GM18873 (cell line): ENCODE data around the gene PAK3.

Source experiments
- ATAC-seq: cut with Tn5 transposase; IDR thresholded peaks from one replicate; pipeline ENCODE4 v1.9.1; 2021; ENCODE audit warnings: mild to moderate bottlenecking, moderate library complexity, moderate number of reproducible peaks; ENCODE audit not compliant: unreplicated experiment, low FRiP score

Gene PAK3

GRCh38 chrX:111129921-111130320 is 33.9 kb downstream of the PAK3 start:
- ATAC-seq = no peak

DNA sequence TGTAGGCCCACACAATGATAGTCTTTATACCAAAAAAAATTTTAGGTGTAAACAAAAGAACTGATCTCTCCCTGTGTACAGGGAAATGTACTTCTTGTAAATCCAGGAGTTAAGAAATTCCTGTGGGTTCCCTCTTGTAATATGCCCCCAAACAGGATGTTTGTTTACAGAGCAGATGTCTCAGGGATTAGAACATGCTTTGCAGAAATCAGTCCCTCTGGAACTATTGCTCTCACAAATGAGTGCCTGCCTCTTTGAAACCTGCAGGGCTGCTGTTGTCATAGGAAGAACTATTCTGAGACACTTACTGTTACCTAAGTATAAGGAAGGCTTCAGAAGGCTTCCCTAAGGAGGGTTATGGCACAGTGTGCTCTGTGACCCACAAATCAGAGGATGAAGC is 35.6 kb downstream of the PAK3 start:
- ATAC-seq = no peak

- no peak for ATAC-seq
Observed at GRCh38 chrX:111133389-111133788, 37.4 kb downstream of the PAK3 start.

GRCh38 chrX:111145878-111146277 is 49.9 kb downstream of the PAK3 start:
- no peak for ATAC-seq

DNA sequence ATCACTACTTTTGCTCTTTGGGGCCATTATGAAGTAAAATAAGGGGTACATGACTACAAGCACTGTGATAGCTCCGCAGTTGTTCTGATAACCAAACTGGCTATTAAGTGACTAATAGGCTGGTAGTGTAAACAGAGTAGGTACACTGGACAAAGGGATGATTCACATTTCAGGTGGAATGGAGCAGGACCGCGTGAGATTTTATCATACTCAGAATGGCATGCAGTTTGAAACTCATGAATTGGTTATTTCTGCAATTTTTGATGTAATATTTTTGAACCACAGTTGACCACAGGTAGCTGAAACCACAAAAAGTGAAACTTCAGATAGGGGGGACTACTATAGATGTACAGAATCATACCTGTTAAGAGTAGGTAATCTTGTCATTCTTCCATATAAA is 55.8 kb downstream of the PAK3 start:
- no peak for ATAC-seq

- no peak for ATAC-seq
Observed at GRCh38 chrX:111159232-111159631, 63.2 kb downstream of the PAK3 start.

DNA sequence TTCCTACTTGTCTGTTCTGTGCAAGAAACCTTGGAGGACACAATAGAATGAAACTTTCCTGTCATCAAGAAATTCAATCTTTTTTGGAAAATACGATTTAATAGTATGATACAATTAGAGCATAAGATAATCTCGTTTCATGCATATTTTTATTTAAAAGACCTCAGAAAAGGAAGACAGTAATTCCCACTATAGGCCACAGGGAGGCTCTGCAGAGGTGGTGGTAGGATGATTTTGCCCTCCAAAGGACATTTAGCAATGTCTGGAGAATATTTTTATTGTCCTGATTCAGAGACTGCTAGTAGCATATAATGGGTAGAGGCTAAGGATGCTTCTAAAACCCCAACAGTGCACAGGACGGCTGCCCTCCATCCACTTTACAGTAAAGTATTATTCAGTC is 68.7 kb downstream of the PAK3 start:
- ATAC-seq = no peak

DNA sequence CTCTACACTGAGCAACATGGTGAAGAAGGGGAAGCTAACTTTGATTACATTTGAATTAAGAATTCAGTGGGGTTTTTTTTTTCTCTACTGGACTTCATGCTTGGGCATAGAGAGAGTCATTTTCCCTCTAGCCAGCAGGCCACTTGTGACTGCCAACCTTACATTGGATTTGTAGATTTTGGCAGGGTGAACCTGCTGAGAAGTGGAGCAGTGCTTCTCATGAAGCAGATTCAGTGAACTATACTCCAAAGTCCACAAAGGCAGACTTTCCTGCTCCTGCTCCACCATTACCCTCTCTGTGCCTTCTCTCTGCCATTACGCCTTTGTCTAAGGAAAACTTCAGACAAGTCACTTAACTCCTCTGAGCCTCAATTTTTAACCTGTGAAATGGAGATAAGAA is 69.9 kb downstream of the PAK3 start:
- ATAC-seq = no peak

DNA sequence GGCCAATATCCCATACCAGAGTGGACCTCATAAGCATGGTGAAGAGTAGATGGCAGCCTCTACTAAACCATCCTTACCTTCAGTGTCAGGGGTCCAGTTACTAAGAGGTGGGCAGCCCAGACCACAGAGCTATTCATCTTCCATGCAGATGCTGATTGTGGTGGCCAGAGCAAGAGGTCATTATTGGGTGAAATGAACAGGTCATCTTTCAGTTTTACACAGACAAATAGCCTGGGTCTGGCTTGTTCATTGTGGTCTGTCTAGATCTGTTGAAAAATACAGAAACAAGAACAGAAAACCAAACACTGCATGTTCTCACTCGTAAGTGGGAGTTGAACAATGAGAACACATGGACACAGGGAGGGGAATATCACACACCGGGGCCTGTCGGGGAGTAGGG is 71.3 kb downstream of the PAK3 start:
- ATAC-seq = no peak

- ATAC-seq = no peak
Observed at GRCh38 chrX:111168314-111168713, 72.3 kb downstream of the PAK3 start.

- no peak for ATAC-seq
Observed at GRCh38 chrX:111169141-111169540, 73.2 kb downstream of the PAK3 start.

DNA sequence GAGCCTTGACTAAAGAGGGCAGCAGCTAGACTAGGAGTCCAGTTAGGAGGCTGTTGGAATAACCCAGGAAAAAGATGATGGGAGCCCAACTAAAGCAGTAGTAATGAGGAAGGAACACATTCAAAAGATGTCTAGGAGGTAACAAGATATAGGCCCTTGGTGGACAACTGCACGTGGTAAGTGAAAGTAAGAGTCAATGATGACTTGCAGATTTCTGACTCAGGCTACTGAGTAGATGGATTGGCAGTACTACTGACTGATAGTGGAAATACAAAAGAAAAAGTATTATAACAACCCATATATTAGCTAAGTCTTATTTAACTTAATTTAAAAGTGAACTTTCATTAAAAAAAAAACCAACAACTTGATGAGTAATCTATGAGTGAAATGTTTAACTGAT is 74.0 kb downstream of the PAK3 start:
- no peak for ATAC-seq

GRCh38 chrX:111180750-111181240 is 84.8 kb downstream of the PAK3 start:
- no peak for ATAC-seq

DNA sequence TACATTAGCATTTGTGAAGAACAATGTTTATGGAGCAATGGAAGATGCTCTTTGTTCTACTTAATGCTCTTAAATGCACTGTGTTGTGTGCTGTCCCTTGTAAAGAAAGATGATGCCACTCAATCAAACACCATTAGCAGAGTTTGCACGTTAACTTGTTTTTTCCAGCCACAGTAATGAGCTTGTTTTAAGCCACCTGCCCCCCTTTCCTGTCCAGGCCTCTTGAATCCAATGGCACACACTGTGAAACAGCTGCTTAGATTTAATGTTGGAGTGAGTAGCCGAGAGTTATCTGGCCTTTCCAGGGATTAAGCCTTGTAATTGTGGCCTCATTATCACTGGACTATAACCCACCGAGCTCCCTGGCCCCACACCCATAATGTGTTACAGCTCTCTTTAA is 86.0 kb downstream of the PAK3 start:
- ATAC-seq = no peak

- no peak for ATAC-seq
Observed at GRCh38 chrX:111182997-111183396, 87.0 kb downstream of the PAK3 start.

- ATAC-seq = no peak
Observed at GRCh38 chrX:111191598-111191997, 95.6 kb downstream of the PAK3 start.

DNA sequence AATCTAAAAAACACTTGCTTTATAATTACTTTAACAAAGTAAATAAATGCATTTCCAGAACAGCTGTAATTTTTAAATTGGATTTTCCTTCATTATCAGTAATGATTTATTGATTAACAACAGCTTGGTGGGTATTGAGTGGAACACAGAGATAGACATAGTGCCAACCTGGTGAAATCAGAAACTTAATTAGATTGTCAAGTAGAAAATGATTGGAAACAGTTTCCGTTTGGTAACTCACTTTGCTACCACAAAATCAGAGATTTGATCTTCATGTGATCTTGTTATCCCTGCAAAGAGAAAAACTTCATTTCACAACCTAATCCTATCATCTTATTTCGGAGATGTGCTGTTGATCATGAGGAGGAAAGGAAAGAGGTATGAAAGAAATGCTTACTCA is 103.5 kb downstream of the PAK3 start:
- no peak for ATAC-seq

DNA sequence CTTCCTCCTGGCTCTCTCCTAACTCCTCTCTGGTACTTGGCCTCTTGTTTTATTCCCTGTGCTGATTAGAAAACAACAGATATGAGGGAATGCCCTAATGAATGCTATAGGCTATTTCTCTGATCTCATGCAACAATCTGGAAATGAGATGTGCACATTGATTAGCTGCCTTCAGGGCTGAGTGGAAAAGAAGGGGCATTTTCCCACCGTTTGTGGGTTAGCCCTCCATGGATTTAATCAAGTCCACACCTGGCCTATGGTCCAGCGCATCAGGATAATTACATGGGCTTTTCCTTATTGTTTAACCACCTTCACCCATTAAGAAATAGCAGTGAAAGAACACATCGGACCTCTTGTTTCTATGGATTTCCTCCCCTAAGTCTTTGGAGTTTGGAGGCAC is 104.3 kb downstream of the PAK3 start:
- no peak for ATAC-seq

- ATAC-seq = no peak
Observed at GRCh38 chrX:111207851-111208250, 111.9 kb downstream of the PAK3 start.

DNA sequence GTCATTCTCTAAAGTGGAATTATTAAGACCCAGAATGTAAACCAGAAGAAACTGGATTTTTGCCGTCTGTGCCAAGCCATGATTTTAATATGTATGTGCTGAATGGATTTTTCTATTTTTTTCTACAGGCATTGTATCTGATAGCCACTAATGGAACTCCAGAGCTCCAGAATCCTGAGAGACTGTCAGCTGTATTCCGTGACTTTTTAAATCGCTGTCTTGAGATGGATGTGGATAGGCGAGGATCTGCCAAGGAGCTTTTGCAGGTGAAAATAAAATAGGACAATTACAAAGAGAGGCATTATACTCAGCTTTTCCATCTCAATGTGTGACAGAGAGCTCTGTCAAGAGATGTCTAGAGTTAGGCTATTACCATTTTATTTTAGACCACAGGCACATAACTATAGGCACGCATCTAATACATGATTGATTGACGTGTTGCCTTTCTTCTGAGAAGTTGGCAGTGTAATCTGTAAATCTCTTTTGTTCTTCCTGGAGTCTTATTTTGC is 120.4 kb downstream of the PAK3 start:
- no peak for ATAC-seq

- no peak for ATAC-seq
Observed at GRCh38 chrX:111244235-111244750, 148.3 kb downstream of the PAK3 start.

DNA sequence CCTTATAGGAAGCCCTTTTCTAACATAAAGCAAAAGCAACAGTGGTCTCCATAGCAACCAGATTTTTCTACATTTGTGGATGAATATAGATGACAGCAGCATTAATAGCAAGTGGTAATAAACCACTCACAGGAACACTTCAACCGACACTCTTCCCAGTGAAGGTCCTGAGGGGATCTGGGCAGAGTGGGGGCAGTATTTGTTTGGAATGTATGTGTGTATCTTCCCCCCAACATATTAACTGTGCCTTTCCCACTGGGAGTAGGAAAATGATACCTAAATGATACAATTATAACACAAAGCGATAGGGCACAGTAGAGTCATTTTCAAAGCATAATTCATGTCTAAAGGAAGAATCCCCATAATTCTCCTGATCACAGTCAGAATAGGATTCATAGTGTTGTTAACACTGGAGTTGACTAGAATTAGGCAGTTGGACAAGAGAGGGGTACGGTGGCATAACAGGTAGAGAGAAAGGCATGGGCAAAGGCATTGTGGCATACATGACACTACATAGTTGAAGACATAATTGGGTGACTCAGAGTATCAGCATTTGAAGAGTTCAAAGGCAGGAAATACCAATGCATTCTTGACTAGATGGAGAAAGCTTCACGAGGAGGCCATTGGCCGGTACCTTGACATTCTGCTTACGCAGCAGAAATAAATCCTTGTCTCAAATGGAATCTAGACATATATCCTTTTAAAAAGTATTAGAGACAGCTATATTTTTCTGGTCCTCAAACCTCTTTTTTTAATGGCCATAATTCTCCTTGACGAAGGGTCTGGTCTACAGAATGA is 159.1 kb downstream of the PAK3 start:
- ATAC-seq = no peak
